HepG2 (cell line): ENCODE measurements around the gene ZXDC. TPM values are rescaled to one million over a fixed set of nuclear protein-coding genes. Genes with fewer than 3 reads are reported as not detected.
A peak's percentile ranks its signal among the peaks of the same experiment; 100 is the strongest.

ENCODE experiments used
- BRCA1 ChIP-seq: sonication (generic); formaldehyde crosslinking; IDR thresholded peaks from 2 replicates; pipeline ENCODE4 v1.4.0; 2020; ENCODE audit warnings: missing genetic modification reagents
- GABPB1 ChIP-seq: IDR thresholded peaks from 2 replicates; pipeline ENCODE4 v1.6.1; 2016; ENCODE audit warnings: mild to moderate bottlenecking, missing genetic modification reagents, moderate library complexity, missing compliant biosample characterization
- GATA4 ChIP-seq: sonication (generic); IDR thresholded peaks from 2 replicates; pipeline ENCODE4 v1.6.1; 2016; ENCODE audit warnings: antibody characterized with exemption, low read depth, borderline replicate concordance
- GTF2F1 ChIP-seq: fragments of 150-350 bp; IDR thresholded peaks from 2 replicates; pipeline ENCODE4 v1.6.1; 2014; ENCODE audit warnings: low read length
- KLF6 ChIP-seq: IDR thresholded peaks from 2 replicates; pipeline ENCODE4 v1.8.0; 2016; ENCODE audit warnings: missing biosample characterization, missing genetic modification reagents
- MATR3 ChIP-seq: sonication (generic); formaldehyde crosslinking; IDR thresholded peaks from 2 replicates; pipeline ENCODE4 v1.4.0; 2020; ENCODE audit warnings: missing genetic modification reagents
- PHF8 ChIP-seq: sonication (generic); formaldehyde crosslinking; IDR thresholded peaks from 2 replicates; pipeline ENCODE4 v1.5.0; 2020; ENCODE audit warnings: missing genetic modification reagents
- SP4 ChIP-seq: sonication (generic); formaldehyde crosslinking; IDR thresholded peaks from 2 replicates; pipeline ENCODE4 v1.8.1; 2023; ENCODE audit warnings: mild to moderate bottlenecking, missing genetic modification reagents
- TAF15 ChIP-seq: fragments of 200-400 bp; formaldehyde crosslinking; IDR thresholded peaks from one replicate; pipeline ENCODE4 v1.6.1; 2018; ENCODE audit warnings: mild to moderate bottlenecking, low read depth, low read length; ENCODE audit not compliant: poor library complexity, severe bottlenecking
- TBL1XR1 ChIP-seq: fragments of 150-350 bp; IDR thresholded peaks from 2 replicates; pipeline ENCODE4 v1.6.1; 2014; ENCODE audit warnings: borderline replicate concordance, low read length; ENCODE audit not compliant: partially characterized antibody
- YEATS4 ChIP-seq: sonication (generic); formaldehyde crosslinking; IDR thresholded peaks from 2 replicates; pipeline ENCODE4 v1.4.0; 2020; ENCODE audit warnings: missing genetic modification reagents, borderline replicate concordance
- ZEB1 ChIP-seq: IDR thresholded peaks from 2 replicates; pipeline ENCODE4 v1.6.1; 2012; ENCODE audit warnings: mild to moderate bottlenecking, low read depth, inconsistent platforms; ENCODE audit not compliant: insufficient replicate concordance
- ZNF230 ChIP-seq: sonication (generic); formaldehyde crosslinking; IDR thresholded peaks from 2 replicates; pipeline ENCODE4 v1.4.0; 2020; ENCODE audit warnings: mild to moderate bottlenecking, missing genetic modification reagents
- ZNF468 ChIP-seq: sonication (generic); formaldehyde crosslinking; IDR thresholded peaks from 2 replicates; pipeline ENCODE4 v1.8.0; 2022; ENCODE audit warnings: mild to moderate bottlenecking, moderate library complexity, missing genetic modification reagents
- ZNF496 ChIP-seq: sonication (generic); formaldehyde crosslinking; IDR thresholded peaks from 2 replicates; pipeline ENCODE4 v1.8.1; 2023; ENCODE audit warnings: mild to moderate bottlenecking, moderate library complexity, missing genetic modification reagents; ENCODE audit not compliant: insufficient replicate concordance
- ZNF563 ChIP-seq: sonication (generic); formaldehyde crosslinking; IDR thresholded peaks from 2 replicates; pipeline ENCODE4 v1.8.0; 2022; ENCODE audit warnings: mild to moderate bottlenecking, moderate library complexity, missing genetic modification reagents
- ZNF775 ChIP-seq: sonication (generic); formaldehyde crosslinking; IDR thresholded peaks from 2 replicates; pipeline ENCODE4 v1.4.0; 2020; ENCODE audit warnings: missing genetic modification reagents, mild to moderate bottlenecking, moderate library complexity, borderline replicate concordance
- ZNF788 ChIP-seq: sonication (generic); formaldehyde crosslinking; IDR thresholded peaks from 2 replicates; pipeline ENCODE4 v1.5.0; 2020; ENCODE audit warnings: mild to moderate bottlenecking, missing genetic modification reagents, borderline replicate concordance
- ZSCAN22 ChIP-seq: sonication (generic); formaldehyde crosslinking; IDR thresholded peaks from 2 replicates; pipeline ENCODE4 v1.4.0; 2020; ENCODE audit warnings: mild to moderate bottlenecking, missing genetic modification reagents
- ZSCAN29 ChIP-seq: sonication (generic); formaldehyde crosslinking; conservative IDR thresholded peaks from 2 replicates; pipeline ENCODE4 v1.4.0; 2020; ENCODE audit warnings: mild to moderate bottlenecking, missing genetic modification reagents
- polyA plus RNA-seq, 8 experiments: library from polyadenylated mRNA; depleted of rRNA in 3 of 8; stranded (reverse) in 7 of 8; unstranded in 1 of 8; fragments of >200 nt; fragmentation: Illumina TruSeq in 4 of 8; extraction: Trizol in 4 of 8; gene quantifications; 2 replicates each; pipeline versions ENCODE4 v1.2.1 to v1.2.3, GENCODE V29; 2011 to 2016; ENCODE audit warnings: low read depth in 4 of 8, missing spikeins in 1 of 8, mixed read lengths in 1 of 8; ENCODE audit not compliant: insufficient read depth in 1 of 8
- total RNA-seq, 5 experiments: library from RNA; depleted of rRNA; stranded (reverse); fragments of >200 nt; fragmentation: Illumina TruSeq; extraction: Trizol; gene quantifications; 2 replicates each; pipeline ENCODE4 v1.2.3, GENCODE V29; 2016; ENCODE audit warnings: low read depth in 1 of 5
- TF ChIP-seq, protein P1 (sequence below), 2 experiments: sonication (generic) in 1 of 2; formaldehyde crosslinking in 1 of 2; IDR thresholded peaks; 2 replicates each; pipeline versions ENCODE4 v1.4.0 to v1.6.1; 2018 to 2020; ENCODE audit warnings: missing genetic modification reagents in 2 of 2, borderline replicate concordance in 1 of 2, low read depth in 1 of 2, mild to moderate bottlenecking in 1 of 2, missing biosample characterization in 1 of 2
- TF ChIP-seq, protein P2 (sequence below): IDR thresholded peaks from 2 replicates; pipeline ENCODE4 v1.6.1; 2016; ENCODE audit warnings: control low read depth
- TF ChIP-seq, protein P3 (sequence below): sonication (generic); formaldehyde crosslinking; IDR thresholded peaks from 2 replicates; pipeline ENCODE4 v1.8.0; 2022; ENCODE audit warnings: missing genetic modification reagents, mild to moderate bottlenecking, inconsistent platforms, borderline replicate concordance
- TF ChIP-seq, protein P4 (sequence below): sonication (generic); formaldehyde crosslinking; IDR thresholded peaks from 2 replicates; pipeline ENCODE4 v1.8.1; 2023; ENCODE audit warnings: missing genetic modification reagents, mild to moderate bottlenecking, borderline replicate concordance

ZXDC gene
- total and polyA plus RNA-seq, 2 of the 13 experiments (the other 11 are each of a cell fraction or from before 2014, with no cell fraction given) = 17.6 to 21.2 TPM

DNA sequence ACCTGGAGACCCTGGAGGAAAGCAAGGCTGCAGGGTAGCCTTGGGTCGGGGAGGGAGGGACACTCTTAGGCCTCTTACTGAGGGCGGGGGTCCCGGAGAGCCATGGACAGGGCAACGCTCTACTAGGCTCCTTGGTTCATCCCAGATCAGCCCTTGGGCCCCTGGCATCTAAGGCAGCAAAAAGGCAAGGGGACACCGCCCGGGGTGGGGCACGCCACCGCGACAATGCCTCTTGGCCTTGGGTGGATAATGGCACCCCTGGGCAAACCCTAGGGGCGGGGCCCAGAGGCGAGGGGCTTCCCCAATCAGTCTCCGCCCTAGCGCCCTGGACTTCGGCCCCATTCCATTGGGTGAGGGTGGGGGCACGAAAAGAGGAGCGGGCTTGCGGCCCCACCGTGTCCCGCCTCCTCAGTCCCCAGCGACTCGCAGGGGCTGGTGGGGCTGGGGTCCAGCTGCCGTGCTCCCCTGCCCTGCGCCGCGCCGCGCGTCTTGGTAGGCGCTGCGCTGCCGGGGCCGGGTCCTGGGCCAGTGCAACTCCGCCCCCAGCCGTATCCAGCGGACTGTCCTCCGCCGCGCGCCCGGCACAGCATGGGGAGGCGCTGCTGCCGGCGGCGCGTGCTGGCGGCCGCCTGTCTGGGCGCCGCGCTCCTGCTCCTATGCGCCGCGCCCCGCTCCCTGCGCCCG, 48.2 kb upstream of the ZXDC start, which contains the start of gene CHST13 (continued):
- TF ChIP-seq, protein P1, sequence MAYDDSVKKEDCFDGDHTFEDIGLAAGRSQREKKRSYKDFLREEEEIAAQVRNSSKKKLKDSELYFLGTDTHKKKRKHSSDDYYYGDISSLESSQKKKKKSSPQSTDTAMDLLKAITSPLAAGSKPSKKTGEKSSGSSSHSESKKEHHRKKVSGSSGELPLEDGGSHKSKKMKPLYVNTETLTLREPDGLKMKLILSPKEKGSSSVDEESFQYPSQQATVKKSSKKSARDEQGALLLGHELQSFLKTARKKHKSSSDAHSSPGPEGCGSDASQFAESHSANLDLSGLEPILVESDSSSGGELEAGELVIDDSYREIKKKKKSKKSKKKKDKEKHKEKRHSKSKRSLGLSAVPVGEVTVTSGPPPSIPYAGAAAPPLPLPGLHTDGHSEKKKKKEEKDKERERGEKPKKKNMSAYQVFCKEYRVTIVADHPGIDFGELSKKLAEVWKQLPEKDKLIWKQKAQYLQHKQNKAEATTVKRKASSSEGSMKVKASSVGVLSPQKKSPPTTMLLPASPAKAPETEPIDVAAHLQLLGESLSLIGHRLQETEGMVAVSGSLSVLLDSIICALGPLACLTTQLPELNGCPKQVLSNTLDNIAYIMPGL (CRISPR knock-in tag; IDR thresholded peaks at IDR 0.05; ENCODE audit: borderline replicate concordance in 1 of 2, low read depth in 1 of 2) = peak; percentile 57 to 66; a peak in 1 of 4 replicates
- no peak; the same call in 1 of the 2 replicates for TF ChIP-seq ZNF230 (CRISPR knock-in tag)
- TF ChIP-seq, protein P2, sequence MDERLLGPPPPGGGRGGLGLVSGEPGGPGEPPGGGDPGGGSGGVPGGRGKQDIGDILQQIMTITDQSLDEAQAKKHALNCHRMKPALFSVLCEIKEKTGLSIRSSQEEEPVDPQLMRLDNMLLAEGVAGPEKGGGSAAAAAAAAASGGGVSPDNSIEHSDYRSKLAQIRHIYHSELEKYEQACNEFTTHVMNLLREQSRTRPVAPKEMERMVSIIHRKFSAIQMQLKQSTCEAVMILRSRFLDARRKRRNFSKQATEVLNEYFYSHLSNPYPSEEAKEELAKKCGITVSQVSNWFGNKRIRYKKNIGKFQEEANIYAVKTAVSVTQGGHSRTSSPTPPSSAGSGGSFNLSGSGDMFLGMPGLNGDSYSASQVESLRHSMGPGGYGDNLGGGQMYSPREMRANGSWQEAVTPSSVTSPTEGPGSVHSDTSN (CRISPR knock-in tag) = no peak
- peak; percentile 69; the same call in 1 of the 2 replicates for TF ChIP-seq ZNF563 (CRISPR knock-in tag)
- TF ChIP-seq, protein P3, sequence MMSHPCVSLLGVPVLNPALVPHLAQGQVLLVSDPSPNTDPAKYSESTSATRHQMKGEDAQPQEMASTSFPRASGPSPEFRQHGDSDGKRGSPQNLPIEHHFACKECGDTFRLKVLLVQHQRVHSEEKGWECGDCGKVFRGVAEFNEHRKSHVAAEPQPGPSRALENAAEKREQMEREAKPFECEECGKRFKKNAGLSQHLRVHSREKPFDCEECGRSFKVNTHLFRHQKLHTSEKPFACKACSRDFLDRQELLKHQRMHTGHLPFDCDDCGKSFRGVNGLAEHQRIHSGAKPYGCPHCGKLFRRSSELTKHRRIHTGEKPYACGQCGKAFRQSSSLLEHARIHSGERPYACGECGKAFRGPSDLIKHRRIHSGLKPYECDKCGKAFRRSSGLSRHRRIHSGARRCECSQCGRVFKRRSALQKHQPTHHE (CRISPR knock-in tag) = peak; percentile 72; the same call in 1 of the 2 replicates
- TF ChIP-seq ZNF468 (CRISPR knock-in tag) = no peak
- TF ChIP-seq KLF6 (CRISPR knock-in tag) = no peak; the same call in 1 of the 2 replicates
- TF ChIP-seq ZNF788 = peak; percentile 25; the same call in 1 of the 2 replicates
- peak; percentile 17 for TF ChIP-seq TBL1XR1
- TF ChIP-seq GABPB1 = peak; percentile 64
- no peak for TF ChIP-seq BRCA1
- TF ChIP-seq PHF8 = peak; percentile 68
- TF ChIP-seq ZNF496 (CRISPR knock-in tag) = no peak
- no peak for TF ChIP-seq ZEB1
- TF ChIP-seq SP4 (CRISPR knock-in tag) = peak; percentile 44
- 0 out of 2 replicates have a peak, but pooled peaks have one; percentile 34 for TF ChIP-seq ZSCAN29 (CRISPR knock-in tag)
- TF ChIP-seq GTF2F1 = 0 out of 2 replicates have a peak, but pooled peaks have one; percentile 62
- no peak for TF ChIP-seq ZNF775 (CRISPR knock-in tag)
- TF ChIP-seq, protein P4, sequence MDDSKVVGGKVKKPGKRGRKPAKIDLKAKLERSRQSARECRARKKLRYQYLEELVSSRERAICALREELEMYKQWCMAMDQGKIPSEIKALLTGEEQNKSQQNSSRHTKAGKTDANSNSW = no peak
- TF ChIP-seq MATR3 = no peak
- TF ChIP-seq GATA4 = peak; percentile 61; the same call in 1 of the 2 replicates
- TF ChIP-seq YEATS4 (CRISPR knock-in tag) = peak; percentile 94
- TF ChIP-seq TAF15 = no peak
- no peak for TF ChIP-seq ZSCAN22 (CRISPR knock-in tag)
